NOMO-1 treated with DMSO at 0.1 percent for 48 hours (cell line): ENCODE measurements around the gene EHMT2.
"Not testable (repeated sequence)": the region's sequence is repeated elsewhere in the genome, so short reads cannot be mapped to it uniquely, and the experiment has no call there.

ENCODE experiments used
- DNase-seq: peaks from one replicate; lab custom pipeline; 2025; ENCODE audit not compliant: unreplicated experiment; lab: John Stamatoyannopoulos, UW

Gene EHMT2

DNA sequence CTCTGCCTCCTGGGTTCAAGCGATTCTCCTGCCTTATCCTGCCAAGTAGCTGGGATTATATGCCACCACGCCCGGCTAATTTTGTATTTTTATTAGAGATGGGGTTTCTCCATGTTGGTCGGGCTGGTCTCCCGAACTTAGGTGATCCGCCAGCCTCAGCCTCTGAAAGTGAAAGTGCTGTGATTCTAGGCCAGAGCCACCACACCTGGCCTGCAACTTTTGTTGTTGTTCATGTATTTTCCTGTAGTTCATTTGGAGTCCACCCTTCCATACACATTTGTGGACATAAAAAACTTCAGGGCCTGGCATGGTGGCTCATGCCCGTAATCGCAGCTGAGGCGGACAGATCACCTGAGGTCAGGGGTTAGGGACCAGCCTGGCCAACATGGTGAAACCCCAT lies 55.4 kb downstream of the EHMT2 start:
- no peak for DNase-seq

DNA sequence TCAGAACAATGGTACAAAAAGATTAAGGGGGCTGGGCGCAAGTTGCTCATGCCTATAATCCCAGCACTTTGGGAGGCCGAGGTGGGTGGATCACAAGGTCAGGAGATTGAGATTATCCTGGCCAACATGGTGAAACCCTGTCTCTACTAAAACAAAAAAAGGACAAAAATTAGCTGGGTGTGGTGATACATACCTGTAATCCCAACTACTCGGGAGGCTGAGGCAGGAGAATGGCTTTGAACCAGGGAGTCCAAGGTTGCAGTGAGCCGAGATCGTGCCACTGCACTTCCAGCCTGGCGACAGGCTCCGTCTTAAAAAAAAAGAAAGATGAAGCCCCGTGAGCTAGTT lies 57.7 kb downstream of the EHMT2 start:
- DNase-seq, result not testable (repeated sequence)

DNA sequence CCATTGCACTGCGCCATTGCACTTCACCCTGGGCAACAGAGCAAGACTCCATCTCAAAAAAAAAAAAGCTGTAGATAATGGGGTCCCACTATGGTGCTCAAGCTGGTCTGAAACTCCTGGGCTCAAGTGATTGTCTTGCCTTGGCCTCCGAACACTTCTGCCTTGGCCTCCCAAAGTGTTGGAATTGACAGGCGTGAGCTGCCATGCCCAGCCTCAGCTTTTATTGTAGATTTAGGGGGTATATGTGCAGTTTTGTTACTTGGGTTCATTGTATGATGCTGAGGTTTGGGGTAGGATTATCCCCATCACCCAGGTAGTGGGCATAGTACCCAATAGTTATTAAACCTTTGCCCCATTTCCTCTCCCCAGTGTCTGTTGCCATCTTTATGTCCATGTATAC lies 58.5 kb downstream of the EHMT2 start:
- no peak for DNase-seq

DNA sequence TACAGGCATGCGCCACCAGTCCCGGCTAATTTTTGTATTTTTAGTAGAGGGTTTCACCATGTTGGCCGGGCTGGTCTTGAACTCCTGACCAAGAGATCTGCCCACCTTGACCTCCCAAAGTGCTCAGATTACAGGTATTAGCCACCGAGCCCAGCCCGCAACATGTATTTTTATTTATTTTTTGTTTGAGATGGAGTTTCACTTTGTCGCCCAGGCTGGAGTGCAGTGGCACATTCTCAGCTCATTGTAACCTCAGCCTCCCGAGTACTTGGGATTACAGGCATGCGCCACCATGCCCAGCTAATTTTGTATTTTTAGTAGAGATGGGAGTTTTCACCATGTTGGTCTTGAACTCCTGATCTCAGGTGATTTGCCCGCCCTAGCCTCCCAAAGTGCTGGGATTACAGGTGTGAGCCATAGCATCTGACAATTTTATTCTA lies 59.4 kb downstream of the EHMT2 start:
- not testable (repeated sequence) for DNase-seq

DNA sequence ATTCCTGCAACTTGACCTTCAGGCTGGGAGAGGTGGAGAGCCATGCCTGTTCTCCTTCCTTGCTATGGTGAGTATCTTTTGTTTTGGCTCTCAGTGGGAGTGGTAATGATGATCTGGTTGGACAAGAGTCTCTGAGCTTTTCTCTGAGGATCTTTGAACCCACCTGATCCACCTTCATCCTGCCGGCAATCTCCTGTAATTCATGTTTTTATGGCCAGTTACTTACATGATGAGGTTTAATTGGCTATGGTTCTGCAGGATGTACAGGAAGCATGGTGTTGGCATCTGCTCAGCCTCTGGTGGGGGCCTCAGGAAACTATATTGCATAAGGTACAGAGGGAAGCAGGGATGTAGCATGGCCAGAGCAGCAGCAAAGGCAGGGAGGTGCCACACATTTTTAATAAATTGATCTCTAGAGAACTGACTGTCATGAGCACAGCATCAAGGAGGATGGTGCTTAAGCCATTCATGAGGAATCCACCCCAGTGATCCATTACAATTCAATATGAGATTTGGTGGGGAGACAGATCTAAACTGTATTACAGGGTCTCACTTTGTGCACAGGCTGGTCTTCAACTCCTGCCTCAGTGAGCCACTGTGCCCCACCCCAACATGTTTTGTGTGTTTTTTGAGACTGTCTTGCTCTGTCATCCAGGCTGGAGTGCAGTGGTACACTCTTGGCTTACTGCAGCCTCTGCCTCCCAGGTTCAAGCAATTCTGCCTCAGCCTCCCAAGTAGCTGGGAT lies 60.0 kb downstream of the EHMT2 start:
- peak; percentile 18 for DNase-seq

DNA sequence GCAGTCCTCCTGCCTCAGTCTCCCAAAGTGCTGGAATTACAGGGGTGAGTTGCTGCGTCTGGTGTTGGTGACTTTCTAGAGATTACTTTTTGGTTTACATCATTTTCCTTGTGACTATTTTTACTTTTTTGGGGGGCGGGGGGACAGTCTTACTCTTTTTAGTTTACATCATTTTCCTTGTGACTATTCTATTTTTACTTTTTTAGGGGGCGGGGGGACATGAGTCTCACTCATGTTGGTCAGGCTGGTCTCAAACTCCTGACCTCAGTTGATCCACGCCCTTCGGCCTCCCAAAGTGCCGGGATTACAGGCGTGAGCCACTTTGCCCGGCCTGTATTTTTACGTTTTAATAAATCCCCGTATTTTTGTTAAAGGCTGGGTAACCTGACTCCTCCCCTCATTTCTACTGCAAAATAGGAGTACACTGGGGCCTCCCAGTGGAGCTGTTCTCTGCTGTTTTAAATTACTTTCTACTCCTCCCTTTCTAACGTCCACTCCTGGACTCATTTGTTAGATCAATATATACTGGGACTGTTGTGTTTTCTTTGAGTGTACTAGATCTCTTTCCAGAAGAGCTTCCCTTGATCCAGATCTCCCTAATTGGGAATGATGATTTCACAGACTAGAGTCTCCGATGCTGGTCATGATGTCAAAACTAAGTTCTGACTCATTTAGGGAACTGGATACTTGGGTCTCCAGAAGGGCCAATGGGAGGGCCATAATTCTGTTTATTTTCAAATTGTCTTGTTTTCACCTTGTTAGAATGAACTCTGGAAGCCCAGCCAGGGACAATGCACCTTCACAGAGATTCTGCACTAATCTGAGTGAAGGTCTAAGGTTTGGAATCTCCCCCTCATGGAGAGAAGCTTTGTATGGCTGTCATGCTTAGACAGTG lies 60.8 kb downstream of the EHMT2 start:
- DNase-seq, result peak; percentile 62

DNA sequence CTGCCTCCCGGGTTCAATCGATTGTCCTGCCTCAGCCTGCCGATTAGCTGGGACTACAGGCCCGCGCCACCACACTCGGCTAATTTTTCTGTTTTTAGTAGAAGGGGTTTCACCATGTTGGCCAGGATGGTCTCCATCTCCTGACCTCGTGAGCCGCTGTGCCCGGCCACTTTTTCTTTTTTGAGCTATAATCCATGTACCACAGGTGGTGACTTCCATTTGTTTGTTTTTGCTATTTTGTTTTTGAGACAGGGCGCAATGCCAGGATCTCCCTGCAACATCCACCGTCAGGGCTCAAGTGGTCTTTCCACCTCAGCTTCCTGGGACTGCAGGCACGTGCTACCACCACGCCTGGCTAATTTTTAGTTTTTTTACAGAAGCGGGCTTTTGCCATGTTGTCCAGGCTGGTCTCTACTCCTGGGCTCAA lies 61.4 kb downstream of the EHMT2 start:
- DNase-seq, result no peak

DNA sequence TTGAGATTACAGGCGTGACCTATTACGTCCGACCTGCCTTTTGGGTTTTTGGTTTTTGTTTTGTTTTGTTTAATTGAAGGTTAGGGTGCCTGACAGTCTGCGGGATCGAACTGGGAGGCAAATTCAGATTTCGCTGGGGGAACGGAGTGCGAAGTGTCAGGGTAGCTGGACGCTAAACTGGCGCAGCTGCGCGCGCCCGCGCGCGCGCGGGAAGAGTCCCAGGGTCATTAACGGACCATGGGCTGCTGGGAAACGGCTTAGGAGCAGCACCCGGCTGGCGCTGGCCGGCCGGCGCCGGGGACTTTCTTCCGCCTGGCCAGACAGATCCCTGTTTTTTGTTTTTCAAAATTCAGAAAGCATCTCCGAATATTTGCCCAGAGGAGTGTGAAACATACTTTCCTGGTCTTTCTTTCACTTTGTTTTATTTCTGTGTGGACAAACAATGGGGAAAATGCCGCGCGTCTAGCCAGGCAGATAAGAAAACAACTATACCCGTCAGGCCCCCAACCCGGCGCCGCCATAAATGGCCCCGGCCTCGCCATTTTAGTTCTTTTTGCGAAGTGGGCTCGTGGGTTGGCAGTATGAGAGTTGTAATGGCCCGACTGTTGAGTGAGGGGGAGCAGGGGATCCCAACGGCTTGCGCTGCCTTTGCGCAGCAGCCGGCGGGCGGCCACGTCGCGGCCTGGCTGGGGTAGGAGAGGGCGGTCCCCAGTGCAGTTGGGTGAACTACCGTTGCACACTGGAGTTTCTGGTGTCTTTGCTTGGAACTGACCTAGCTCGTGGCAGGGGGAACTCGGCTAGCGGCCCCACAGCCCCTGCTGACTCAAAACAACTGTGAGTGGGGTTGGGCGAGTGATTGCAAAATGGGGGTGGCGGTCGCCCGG lies 62.9 kb downstream of the EHMT2 start:
- DNase-seq, result peak; percentile 76

DNA sequence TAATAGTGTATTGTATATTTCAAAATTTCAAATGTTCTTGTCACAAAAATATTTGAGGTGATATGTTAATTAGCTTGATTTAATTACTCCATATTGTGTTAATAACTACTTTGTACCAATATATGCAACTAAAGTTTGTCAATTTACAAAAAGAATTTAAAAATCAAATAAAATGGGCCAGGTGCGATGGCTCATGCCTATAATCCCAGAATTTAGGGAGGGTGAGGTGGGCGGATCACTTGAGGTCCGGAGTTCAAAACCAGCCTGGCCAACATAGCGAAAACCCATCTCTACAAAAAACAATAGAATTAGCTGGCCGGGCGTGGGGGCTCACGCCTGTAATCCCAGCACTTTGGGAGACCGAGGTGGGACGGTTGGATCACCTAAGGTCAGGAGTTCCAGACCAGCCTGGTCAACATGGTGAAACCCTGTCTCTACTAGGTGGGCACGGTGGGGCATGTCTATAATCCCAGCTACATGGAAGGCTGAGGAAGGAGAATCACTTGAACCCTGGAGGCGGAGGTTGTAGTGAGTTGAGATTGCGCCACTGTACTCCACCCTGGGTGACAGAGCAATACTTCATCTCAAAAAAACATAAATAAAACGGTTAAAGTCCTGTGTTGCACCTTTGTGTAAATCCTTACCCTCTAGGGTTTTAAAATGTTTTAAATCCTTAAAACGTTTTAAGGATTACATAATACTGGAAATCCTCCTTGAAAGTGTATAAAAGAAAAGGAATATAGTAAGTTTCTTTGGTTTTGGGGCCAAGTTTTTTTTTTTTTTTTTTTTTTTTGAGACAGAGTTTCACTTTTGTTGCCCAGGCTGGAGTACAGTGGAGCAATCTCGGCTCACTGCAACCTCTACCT lies 65.9 kb downstream of the EHMT2 start:
- DNase-seq, result peak; percentile 46

DNA sequence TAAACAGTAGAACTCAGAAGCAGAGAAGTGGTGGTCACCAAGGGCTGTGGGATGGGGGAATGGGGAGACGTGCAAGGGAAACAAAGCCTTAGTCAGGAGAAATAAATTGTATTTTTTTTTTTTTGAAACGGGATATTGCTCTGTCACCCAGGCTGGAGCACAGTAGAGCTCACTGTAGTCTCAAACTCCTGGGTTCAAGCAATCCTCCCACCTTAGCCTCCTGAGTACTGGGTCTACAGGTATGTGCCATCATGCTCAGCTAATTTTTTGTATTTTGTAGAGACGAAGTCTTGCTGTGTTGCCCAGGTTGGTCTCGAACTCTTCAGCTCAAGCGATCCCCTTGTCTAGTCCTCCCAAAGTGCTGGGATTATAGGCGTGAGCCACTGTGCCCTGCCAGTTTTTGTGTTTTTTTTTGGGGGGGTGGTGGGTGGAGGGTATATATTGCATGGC lies 66.6 kb downstream of the EHMT2 start:
- DNase-seq, result no peak
